22Rv1 (cell line): ENCODE results near the gene SLC7A14.

Experiments used
- CTCF ChIP-seq: fragments of 450-650 bp; IDR thresholded peaks from 2 replicates; pipeline ENCODE4 v1.5.1; 2017; ENCODE audit warnings: mild to moderate bottlenecking
- ZFX ChIP-seq: fragments of 450-650 bp; IDR thresholded peaks from 2 replicates; pipeline ENCODE4 v1.6.1; 2017; ENCODE audit warnings: antibody characterized with exemption, borderline replicate concordance

- TF ChIP-seq CTCF (no peak), ZFX (no peak)
These were observed 137.3 kb downstream of the SLC7A14 start for GRCh38 chr3:170448584-170448983.
